ENCODE measurements around the gene C1QTNF5.

- TF ChIP-seq CTCF (conservative IDR thresholded peaks at IDR 0.05 in 1 of 2, IDR thresholded peaks at IDR 0.05 in 1 of 2; ENCODE audit: extremely low read depth in 1 of 2, insufficient read depth in 1 of 2, low read depth in 1 of 2, low read length in 2 of 2) (no peak), EZH2 (IDR thresholded peaks at IDR 0.05; ENCODE audit: borderline replicate concordance, low read length) (no peak)
Measured at GRCh38 chr11:119367661-119368120, 27.0 kb upstream of the C1QTNF5 start.
